GM18499 (cell line): ENCODE results near the gene TAF1C.

ENCODE experiments used
- ATAC-seq: cut with Tn5 transposase; IDR thresholded peaks from one replicate; pipeline ENCODE4 v1.9.1; 2021; ENCODE audit warnings: moderate number of reproducible peaks; ENCODE audit not compliant: insufficient read depth, unreplicated experiment

Gene TAF1C

DNA sequence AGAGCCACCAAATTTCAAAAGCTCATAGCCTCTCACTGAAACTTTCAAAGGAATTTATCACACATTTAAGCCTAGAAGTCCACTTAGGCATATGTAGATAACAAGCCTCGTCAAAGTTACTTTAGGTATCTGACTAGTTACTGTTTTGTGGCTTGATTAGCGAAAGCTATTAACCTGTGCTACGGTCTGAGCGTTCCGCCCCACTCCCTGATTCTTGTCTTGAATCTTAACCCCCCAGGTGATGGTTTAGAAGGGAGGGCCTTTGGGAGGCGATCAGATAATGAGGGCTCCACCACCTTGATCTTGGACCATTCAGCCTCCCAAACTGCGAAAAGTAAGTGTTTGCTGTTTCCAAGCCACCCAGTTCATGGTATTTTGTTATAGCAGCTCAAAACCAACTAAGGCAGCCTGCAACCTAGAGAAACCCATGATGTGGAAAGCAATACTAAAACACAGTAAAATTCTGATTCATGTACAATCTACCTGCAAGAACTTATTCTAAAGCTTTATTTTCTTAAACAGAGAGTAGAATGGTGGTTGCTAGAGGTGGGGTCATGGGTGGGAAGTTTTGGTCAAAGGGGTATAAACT, 49.0 kb downstream of the TAF1C start:
- ATAC-seq, result no peak

DNA sequence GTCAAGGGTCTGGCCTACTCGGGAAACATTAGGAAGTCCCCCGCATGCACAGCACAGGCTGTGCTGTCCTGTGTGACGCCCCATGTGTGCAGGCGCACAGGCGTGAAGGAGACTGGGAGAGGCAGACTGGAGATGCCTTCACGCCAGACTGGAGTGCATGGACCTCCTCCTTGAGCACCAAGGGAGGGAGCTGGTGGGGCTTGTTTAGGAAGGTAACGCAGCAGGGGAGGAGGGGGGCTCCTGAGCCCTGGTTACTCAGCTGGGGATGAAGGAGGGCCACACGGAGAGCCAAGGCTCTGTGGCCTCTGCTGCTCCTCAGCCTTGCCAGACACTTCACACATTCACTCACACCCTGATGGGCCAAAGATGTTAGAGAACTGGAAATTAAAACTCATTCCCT, 49.6 kb downstream of the TAF1C start:
- ATAC-seq, result no peak

GRCh38 chr16:84136331-84137125, 50.3 kb downstream of the TAF1C start:
- no peak for ATAC-seq

DNA sequence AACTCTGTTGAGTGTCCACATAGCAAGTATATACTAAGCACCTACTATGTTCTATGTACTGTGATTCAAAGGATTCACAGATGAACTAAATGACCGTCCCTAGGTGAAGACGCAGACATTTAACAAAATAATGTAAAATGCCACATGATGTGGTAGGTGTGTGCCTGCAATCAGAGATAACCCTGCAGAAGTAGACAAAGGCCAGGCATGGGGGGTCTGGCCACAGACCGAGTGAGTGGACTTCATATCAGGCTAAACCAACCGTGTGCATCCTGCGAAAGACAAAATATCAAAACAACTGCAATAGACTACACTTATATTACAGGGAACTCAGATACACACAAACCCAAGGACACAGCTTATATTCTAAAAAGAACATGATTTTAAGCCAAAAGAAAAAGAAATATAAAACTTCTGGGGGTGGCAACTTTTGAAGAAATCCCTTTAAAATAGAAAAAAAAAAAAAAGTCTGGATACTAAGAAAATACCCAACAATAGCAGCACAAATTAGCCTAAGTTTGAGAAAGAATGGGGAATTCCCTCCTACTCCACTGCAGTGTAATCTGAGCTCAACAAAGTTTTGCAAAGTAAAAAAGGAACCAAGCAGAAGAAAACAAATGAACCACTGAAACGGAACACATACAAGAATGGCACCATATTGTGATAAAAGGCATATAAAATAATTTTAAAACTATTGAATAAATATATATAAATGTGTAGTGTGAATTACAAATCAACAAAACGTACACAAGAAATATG, 54.2 kb downstream of the TAF1C start:
- no peak for ATAC-seq

DNA sequence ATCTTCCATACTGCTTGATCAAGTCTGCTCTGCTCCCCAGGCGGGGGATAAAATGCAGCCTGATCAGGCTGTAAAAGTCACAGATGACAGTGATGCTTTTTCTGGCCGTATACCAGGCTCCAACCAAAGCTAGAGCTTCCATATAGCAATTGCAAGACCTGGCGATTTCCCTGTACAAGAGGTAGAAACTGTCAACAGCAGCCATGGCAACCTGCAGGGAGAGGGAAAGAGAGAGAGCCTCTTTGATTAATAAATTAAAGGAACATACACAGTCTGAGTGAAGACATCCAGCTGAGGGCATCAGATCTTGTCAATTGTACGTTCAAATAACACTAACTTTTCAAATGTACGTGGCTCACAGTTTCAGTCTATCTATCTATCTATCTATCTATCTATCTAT, 55.7 kb downstream of the TAF1C start:
- ATAC-seq, result no peak
